IPS-11a (cell line): ENCODE measurements around the gene PPP6R3.

Experiments
- H3K4me3 ChIP-seq: one replicate; pipeline ENCODE4 v1.5.1; 2013; ENCODE audit warnings: low read depth, low read length, control low read depth

The PPP6R3 gene, protein sequence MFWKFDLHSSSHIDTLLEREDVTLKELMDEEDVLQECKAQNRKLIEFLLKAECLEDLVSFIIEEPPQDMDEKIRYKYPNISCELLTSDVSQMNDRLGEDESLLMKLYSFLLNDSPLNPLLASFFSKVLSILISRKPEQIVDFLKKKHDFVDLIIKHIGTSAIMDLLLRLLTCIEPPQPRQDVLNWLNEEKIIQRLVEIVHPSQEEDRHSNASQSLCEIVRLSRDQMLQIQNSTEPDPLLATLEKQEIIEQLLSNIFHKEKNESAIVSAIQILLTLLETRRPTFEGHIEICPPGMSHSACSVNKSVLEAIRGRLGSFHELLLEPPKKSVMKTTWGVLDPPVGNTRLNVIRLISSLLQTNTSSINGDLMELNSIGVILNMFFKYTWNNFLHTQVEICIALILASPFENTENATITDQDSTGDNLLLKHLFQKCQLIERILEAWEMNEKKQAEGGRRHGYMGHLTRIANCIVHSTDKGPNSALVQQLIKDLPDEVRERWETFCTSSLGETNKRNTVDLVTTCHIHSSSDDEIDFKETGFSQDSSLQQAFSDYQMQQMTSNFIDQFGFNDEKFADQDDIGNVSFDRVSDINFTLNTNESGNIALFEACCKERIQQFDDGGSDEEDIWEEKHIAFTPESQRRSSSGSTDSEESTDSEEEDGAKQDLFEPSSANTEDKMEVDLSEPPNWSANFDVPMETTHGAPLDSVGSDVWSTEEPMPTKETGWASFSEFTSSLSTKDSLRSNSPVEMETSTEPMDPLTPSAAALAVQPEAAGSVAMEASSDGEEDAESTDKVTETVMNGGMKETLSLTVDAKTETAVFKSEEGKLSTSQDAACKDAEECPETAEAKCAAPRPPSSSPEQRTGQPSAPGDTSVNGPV

DNA sequence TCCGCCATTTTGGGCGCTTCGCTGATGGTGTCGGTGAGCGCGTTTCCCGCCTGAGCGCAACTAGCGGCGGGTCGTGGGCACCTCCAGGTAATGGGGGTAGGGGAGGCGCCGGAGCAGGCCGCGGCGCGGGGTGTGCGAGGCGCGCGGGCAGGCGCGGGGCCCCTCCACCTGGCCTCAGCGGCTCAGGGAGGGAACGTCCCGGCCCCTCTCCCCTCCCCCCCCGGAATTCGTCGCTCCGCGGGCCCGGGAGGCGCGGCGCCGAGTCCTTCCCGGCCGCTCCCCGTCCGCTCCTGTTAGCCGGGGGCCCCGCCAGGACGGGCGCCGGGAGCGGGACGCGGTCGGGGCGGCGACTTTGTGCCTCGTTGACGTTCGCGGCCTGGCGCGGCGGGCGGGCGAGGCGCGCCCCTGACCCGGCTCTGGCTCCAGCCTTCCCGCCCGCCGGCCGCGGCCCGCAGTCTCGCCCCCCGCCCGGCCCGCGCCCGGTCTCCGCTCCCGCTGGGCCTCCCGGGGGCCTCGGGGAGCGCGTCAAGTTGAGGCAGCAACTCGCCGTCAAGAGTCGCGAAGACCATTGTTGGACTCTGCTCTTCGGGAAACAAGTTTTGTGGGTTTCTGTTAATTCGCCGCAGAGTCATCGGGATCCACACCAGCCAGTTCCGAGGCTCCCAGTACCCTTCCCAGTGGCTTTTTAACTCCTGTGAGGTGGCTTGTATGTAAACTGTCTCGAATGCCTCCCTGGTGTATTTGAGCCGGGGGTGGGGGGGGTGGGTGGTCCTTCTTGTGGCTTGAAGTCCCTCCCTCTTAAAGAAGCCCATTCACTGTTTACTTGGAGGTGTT lies at the start of gene PPP6R3:
Gene PPP6R3, plus strand, starts transcription at position 12 of the 834 bp plus-strand sequence. CDS start 76,913 bp downstream, outside the sequence.
- peak within 1 kb of the TSS; percentile 85 for H3K4me3 ChIP-seq

DNA sequence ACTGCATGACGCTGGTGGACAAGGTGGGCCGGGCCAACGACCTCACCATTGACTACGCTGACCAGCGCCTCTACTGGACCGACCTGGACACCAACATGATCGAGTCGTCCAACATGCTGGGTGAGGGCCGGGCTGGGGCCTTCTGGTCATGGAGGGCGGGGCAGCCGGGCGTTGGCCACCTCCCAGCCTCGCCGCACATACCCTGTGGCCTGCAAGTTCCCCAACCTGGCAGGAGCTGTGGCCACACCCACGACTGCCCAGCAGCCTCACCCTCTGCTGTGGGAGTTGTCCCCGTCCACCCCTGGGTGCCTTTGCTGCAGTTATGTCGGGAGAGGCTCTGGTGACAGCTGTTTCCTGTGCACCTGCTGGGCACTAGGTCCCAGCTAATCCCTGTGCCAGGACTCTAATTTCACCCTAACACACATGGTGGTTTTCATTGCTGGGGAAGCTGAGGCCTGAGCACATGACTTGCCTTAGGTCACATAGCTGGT lies 49.0 kb upstream of the PPP6R3 start:
- no peak overlapping the region for H3K4me3 ChIP-seq

DNA sequence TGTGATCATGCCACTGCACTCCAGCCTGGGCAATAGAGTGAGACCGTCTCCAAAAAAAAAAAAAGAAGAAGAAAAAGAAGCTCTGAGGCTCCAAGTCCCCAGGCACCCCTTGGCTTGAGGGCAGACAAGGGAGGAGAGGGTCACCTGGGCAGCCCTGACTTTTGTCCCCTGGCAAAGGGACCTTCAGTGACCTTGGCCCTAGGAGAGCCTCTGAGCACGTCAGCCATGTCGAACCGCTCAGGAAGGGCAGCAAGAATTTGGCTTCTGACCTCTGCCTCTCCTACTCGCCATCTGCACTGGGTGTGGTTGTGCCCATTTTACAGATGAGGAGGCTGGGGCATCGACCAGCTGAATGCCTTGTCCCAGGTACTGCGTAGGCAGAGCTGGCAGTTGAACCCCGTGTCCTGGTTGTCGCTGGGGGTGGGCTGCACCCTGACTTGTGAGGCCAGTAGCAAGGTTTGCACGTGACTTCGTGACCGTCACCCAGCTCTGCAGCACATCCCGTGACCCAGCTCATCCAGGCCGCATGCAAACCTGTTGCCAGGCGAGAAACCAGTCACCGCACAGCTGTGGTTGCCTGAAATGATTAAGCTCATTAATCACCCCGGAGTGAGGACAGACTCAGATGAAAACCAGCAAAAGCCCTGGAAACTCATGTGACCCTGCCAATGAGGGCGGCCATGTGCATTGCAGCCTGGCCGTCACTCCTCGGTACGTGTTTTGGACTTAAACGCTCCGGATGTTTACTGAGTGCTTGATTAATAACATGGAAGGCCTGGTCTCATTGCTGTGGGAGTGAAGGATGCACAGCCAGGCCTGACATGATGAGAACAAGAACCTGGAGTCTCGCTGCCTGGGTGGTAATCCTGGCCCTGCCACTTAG lies 47.7 kb upstream of the PPP6R3 start:
- no peak overlapping the region for H3K4me3 ChIP-seq

DNA sequence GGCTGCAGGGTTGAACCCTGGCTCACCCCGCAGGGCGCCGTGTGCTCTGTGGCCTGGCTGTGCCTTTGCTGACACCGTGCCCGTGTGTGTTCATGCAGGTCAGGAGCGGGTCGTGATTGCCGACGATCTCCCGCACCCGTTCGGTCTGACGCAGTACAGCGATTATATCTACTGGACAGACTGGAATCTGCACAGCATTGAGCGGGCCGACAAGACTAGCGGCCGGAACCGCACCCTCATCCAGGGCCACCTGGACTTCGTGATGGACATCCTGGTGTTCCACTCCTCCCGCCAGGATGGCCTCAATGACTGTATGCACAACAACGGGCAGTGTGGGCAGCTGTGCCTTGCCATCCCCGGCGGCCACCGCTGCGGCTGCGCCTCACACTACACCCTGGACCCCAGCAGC lies 47.0 kb upstream of the PPP6R3 start:
- no peak overlapping the region for H3K4me3 ChIP-seq

DNA sequence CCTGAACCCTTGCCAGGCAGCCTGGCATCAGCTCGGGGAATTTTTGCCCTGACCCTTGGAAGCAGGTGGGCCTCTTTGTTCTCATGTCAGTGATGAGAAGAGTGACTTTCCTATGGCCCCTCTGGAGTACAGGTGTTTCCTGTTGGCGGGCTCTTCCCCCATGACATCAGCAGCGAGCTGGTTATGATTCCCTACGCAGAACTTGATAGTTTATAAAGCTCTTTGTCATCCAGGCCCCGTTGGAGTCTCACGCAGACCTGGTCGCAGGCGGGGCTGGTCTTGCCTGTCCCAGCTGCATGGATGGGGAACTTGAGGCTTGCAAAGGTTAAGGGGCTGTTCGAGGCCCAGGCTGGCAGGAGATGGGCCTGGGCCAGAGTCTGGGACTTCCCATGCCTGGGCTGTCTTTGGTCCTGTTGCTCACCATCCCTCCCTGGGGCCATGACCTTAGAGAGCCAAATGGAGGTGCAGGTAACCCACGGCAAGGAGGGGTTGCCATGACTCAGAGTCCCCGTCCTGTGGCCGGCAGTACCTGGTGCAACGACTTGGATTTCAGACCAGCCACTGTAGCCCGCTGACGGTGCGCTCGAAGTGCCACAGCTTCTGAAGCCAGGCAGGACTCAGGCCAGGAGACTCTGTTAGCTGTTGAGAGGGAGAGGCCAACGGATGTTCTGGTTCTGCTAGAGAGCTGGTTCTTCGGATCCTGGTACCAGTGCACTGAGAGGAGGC lies 45.9 kb upstream of the PPP6R3 start:
- H3K4me3 ChIP-seq, result no peak overlapping the region

DNA sequence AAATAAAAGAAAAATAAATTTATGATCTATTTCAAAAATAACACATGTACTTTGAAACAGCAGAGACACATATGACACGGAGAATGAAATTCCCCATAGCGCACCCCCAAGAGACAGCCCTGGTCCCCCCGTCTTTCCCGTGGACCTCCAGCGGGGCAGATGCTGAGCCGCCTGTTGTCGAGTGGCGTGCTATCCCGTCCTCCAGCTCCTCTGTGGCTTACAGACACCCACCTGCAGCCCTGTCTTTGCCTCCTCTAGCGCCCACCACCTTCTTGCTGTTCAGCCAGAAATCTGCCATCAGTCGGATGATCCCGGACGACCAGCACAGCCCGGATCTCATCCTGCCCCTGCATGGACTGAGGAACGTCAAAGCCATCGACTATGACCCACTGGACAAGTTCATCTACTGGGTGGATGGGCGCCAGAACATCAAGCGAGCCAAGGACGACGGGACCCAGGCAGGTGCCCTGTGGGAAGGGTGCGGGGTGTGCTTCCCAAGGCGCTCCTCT lies 44.4 kb upstream of the PPP6R3 start:
- H3K4me3 ChIP-seq, result no peak overlapping the region

DNA sequence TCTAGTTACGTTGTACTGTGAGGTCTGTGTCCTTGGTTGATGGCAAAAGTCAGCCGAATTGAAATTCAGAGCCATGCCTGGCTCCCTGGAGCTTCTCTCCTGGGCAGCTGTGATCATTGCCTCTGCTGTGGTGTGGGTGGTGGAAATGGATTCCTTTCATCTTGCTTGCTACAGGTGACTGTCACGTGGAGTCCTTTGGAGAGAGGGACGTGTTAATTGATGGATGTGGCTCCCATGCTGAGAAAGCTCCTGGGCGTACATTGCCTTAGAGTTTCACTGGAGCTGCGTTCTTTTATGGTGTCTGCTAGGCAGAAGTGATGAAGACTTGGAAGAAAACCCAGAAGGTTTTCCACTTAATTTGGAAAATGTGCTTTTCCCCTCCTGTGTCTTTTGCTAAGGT lies 41.9 kb upstream of the PPP6R3 start:
- H3K4me3 ChIP-seq, result no peak overlapping the region

DNA sequence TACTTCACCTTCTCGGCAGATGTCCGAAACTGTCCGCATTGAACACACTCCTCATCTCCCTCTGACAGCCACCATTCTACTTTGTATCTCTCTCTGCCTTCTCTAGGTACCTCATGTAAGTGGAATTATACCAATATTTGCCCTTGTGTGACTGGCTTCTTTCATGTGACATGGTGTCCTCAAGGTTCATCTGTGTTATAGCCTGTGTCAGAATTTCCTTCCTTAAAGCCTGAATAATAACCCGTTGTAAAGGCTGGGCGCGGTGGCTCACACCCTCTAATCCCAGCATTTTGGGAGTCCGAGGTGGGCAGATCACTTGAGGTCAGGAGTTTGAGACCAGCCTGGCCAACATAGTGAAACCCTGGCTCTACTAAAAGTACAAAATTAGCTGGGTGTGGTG lies 40.4 kb upstream of the PPP6R3 start:
- no peak overlapping the region for H3K4me3 ChIP-seq

DNA sequence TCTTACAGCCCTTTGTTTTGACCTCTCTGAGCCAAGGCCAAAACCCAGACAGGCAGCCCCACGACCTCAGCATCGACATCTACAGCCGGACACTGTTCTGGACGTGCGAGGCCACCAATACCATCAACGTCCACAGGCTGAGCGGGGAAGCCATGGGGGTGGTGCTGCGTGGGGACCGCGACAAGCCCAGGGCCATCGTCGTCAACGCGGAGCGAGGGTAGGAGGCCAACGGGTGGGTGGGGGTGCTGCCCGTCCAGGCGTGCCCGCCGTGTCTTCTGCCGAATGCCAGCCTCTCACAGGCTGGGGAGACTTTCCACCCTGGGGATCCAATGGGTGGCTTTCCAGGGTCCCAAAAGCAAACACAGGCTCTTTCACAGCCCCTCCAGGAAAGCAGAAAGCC lies 37.1 kb upstream of the PPP6R3 start:
- no peak overlapping the region for H3K4me3 ChIP-seq

DNA sequence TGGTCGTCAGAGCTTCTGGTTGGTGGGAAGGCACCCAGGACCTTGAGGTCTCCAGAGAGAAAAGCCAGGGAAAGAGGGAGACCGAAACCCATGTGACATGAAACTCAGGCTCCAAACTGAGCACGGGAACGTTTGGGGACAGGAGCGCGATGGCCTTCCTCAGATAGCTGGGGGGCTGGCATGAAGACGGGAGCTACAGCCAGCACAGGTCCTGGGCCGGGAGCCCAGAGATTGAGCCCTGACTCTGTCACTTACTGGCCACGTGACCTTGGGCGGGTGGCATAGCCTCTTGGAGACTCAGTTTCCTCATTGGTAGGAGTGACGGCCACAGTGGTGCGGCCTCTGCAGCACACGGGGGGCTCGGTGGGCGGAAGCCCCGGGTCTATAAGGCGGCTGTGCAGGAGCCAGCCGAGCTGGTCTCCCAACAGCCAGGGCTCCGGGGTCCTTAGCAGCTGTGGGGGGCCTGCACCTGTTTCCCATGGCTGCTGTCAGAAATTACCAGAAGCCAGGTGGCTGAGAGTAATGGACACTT lies 36.4 kb upstream of the PPP6R3 start:
- no peak overlapping the region for H3K4me3 ChIP-seq

DNA sequence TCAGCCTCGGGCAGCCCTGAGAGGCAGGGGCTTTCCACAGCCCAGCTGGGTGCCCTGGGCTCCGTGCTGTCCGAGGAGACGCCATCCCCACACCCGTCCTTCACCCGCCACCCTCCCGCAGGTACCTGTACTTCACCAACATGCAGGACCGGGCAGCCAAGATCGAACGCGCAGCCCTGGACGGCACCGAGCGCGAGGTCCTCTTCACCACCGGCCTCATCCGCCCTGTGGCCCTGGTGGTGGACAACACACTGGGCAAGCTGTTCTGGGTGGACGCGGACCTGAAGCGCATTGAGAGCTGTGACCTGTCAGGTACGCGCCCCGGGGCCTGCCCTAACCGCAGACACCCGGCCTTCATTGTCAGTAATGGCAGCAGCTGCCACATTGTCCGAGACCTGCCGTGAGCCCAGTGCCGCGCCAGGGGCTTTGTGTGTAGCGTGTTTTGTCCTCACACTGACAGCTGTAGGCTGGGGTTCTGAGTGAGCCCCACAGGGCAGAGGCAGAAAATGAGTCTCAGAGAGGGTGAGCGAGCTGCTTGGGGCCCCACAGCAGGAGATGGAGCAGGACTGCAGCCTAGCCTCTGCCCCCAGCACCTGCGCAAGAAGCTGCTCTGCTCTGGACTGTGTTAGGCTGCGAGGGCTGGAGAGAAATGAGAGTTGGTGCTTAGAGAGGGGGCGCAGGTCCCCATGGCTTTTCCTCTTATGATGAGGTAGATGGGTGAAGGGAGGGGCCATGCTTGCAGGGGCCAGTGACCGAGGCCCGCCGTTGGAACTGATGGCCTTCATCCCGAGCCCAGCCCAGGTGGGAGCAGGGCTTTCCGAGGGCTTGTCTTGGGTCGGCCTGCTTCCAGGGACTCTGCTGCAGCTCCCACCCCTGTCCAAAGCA lies 35.3 kb upstream of the PPP6R3 start:
- H3K4me3 ChIP-seq, result no peak overlapping the region

DNA sequence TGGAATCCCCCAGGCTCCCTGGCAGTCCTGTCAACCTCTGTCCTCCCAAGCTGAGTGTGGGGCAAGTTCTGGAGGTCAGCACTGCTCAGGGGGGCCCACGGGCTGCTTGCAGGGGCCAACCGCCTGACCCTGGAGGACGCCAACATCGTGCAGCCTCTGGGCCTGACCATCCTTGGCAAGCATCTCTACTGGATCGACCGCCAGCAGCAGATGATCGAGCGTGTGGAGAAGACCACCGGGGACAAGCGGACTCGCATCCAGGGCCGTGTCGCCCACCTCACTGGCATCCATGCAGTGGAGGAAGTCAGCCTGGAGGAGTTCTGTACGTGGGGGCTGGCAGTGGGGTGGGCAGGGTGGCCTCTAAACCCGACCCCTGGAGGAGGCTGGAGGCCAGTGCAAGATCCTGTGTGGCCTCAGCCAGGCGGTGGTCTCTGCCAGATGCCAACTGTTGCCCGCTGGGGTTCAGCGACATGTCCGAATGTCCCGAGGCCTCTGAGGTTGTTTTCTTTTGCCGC lies 34.6 kb upstream of the PPP6R3 start:
- no peak overlapping the region for H3K4me3 ChIP-seq

DNA sequence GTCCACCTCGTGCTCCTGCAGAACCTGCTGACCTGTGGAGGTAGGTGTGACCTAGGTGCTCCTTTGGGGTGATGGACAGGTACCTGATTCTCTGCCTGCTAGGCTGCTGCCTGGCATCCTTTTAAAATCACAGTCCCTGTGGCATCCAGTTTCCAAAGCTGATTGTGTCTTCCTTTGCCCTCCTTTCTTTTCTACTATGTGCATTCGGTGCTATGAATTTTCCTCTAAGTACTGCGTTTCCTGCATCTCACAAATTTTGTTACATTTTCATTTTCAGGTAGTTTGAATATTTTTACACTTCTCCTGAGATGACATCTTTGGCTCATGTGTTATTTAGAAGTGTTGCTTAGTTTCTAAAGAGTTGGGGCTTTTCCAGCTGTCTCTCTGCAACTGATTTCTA lies 30.9 kb upstream of the PPP6R3 start:
- no peak overlapping the region for H3K4me3 ChIP-seq

DNA sequence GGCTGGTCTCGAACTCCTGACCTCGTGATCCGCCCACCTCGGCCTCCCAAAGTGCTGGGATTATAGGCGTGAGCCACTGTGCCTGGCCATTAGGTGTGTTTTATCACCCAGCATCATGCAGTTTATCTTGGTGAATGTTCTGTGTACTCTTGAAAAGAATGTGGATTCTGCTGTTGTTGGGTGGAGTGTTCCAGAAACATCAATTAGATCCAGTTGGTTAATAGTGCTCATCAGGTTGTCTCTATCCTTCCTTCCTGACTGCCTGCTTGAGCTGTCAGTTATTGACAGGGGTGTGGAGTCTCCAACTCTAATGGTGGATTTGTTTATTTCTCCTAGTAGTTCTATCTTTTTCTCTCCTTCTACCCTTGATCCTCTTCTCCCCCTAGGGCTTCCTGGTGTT lies 30.2 kb upstream of the PPP6R3 start:
- no peak overlapping the region for H3K4me3 ChIP-seq

DNA sequence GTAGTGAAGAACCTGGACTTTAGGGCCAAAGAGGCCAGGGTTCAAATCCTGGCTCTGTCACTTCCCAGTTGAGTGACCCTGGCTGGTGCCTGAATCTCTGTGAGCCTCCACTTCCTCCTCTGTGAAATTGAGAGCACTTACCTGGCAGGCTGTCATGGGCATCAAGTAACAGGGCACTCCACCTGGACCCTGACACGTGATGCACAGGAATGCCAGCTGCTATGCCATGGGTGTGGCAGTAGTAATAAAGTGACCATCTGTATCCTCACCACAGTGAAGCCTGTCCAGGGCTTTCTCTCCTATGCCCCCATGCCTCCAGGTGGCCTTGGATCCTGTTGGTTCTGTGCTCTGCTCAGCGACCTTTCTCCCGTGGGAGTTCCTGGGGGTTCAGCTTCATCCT lies 29.8 kb upstream of the PPP6R3 start:
- H3K4me3 ChIP-seq, result no peak overlapping the region

DNA sequence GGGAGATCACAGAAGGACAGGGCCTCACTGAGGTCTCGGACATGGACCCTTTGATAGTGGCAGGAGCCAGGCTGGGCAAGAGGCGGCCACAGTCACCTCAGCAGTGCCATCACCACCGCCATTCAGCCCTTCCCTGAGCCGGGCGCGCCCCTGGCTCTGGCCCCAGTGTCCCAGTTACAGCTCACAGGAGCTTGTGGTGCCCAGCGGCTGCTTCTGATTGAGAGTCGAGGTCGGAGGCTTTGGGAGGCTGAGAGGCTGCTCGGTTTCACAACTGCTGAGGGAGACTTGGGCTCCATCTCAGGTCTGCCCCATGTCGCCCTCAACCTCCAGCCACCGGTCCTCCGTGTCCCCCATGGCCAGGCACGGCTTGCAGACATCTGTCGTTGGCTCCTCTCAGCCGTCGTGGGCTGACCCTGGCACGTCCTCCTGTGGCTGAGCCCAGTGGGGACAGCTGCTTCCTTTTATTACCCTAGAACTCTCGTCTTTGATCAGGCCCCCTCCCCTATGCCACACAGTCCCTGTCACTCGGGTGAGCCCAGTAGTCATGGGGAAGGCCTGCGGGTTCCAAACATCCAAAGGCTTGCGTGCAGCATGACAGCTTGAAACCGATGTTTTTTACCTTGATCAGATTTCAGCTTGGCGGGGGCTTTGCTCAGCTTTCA lies 28.4 kb upstream of the PPP6R3 start:
- H3K4me3 ChIP-seq, result no peak overlapping the region

DNA sequence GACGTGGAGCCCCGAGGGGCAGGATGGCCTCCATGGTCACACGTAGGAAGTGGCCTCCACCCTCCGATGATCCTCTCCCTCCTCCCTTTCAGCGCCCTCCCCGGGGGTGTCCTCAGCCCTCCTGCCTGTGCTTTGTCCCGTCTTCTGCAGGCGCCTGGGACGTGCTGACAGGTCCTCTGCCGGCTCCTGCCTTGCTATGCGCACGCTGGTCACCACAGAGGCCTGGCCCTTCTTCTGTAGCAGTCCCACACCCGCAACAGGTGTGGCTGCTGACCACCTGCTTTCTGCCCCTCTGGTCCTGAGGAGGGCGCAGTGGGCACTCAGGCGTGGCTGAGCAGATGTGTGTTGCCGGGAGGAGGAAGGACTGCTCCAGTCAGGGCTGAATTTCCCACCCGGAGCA lies 27.7 kb upstream of the PPP6R3 start:
- H3K4me3 ChIP-seq, result no peak overlapping the region
